Muscle of arm (tissue), 12 donors: ENCODE data around the gene C1QL4. TPM values are rescaled to one million over a fixed set of nuclear protein-coding genes. Genes with fewer than 3 reads are reported as not detected.
"Not testable (repeated sequence)": the region's sequence is repeated elsewhere in the genome, so short reads cannot be mapped to it uniquely, and the experiment has no call there.

Source experiments
- DNase-seq: peaks from one replicate; pipeline ENCODE4 v3.0.0-alpha.2; 2013
- polyA plus RNA-seq, 12 donors: library from polyadenylated mRNA; unstranded; fragments of 120-200 nt; gene quantifications; one replicate each; pipeline ENCODE4 v1.2.1, GENCODE V29; 2013; ENCODE audit not compliant: insufficient read length in 12 of 12

C1QL4 gene
- polyA plus RNA-seq, 12 donors, result 0.08 to 0.10 TPM; not detected in 10

DNA sequence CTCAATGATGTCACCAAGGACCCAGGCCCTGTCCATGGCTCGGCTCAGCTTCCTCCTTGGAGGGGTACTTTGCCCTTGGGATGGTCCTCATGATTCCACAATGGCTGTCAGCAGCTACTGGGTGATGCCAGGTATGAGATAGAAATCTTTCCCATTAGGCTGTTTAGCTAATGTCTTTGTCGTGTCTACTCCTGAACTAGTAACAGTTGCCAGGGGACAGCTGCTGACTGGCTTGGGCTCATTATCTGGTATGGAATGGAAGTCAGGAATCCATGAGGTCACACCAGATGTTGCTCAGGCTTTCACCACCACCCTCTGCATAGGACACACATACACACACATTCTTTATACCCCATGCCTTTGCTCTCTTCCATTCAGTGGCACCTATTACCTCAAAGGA is 32.8 kb downstream of the C1QL4 start:
- DNase-seq, result no peak

DNA sequence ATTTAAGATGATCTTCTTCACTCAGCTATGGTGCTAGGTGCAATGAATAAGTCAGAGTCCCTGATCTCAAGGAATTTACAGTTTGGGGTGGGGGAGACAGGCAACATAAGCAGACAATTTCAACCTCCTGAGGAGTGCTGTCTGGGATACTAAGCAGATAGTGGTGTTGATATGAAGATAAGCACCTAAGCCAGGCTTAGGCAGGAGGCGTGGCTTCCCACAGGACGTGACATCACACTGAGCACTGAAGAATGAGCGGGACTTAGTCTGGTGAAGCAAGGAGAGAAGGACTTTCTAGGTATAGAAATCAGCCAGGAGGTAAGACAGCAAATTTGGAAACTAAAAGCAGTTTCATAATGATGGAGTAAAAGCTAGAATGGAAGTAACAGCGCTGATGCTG is 35.2 kb downstream of the C1QL4 start:
- no peak for DNase-seq

DNA sequence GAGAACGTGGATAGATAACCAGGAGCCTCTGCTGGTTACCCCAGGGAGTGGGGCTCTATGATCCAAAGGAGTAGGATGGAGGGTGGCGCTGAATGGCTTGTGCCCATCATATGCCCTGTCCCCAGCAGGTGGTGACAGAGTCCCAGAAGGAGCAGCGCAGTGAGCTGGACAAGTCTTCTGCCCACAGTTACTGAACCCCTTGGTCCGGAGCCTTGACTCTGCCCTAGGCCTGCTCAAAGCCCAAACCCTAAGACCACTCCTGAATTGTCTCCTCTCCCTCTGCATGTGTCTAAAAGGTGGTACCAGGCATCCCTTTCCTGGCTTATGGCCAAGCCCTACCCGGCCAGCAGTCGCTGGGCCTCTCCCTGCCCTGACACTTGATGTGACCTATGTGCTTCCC is 38.8 kb downstream of the C1QL4 start:
- DNase-seq, result no peak

DNA sequence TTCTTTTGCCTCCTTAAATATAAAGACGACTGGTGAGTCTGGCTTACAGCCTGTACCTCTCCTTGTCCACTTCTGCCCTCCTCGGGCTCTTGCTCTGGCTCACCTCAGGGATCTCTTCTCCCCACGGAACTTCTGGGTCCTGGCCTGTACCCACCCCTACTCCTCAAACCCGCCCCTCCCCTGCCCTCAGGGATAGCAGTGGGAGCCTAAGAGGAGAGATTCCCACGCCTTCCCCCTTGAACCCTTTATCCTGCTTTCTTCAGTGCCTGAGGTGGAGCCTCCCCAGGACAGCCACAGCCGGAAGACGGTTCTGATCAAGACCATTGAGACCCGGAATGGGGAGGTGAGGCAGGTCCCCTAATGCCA is 39.3 kb downstream of the C1QL4 start:
- no peak for DNase-seq

- no peak for DNase-seq
Measured at GRCh38 chr12:49296836-49297694, 39.9 kb downstream of the C1QL4 start.

DNA sequence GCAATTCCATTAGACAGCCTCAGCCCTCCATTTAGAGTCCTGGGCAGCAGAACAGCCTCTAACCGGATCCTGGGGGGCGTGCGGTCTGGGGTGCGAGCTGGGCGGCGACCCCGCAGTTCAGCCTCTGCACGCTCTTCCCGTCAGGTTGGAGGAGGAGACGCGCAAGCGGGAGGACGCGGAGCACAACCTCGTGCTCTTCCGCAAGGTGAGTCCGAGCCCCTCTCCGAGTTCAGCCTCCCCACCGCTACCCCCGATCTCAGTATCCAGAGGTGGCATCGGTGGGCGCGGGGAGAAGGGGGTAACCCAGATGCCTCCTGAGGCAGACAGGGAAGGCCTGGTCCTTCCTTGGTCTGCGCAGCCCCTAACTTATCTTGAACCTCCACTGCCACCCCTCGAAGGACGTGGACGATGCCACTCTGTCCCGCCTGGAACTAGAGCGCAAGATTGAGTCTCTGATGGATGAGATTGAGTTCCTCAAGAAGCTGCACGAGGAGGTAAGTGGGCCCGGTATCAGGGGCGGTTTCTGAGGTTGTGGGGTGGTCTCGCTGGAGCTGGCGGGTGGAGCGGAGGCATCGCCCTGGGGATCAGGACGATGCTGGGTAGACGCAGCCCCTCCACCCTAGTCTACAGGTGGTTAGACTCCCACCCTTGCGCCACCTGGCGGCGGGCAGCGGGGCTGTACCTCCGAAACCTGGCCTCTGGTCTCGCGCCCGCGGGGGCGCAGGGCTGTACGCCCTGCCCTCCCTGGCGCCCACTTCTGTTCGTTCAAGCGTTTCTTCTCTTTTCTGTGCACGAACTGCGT is 40.8 kb downstream of the C1QL4 start:
- no peak for DNase-seq

- DNase-seq, result no peak
Measured at GRCh38 chr12:49295082-49295936, 41.7 kb downstream of the C1QL4 start, which contains the start of gene PRPH. Gene PRPH, plus strand, starts transcription at chr12:49295147. Its CDS starts 54 bp downstream, at chr12:49295201.

GRCh38 chr12:49294804-49295081 is 42.2 kb downstream of the C1QL4 start:
- no peak for DNase-seq

DNA sequence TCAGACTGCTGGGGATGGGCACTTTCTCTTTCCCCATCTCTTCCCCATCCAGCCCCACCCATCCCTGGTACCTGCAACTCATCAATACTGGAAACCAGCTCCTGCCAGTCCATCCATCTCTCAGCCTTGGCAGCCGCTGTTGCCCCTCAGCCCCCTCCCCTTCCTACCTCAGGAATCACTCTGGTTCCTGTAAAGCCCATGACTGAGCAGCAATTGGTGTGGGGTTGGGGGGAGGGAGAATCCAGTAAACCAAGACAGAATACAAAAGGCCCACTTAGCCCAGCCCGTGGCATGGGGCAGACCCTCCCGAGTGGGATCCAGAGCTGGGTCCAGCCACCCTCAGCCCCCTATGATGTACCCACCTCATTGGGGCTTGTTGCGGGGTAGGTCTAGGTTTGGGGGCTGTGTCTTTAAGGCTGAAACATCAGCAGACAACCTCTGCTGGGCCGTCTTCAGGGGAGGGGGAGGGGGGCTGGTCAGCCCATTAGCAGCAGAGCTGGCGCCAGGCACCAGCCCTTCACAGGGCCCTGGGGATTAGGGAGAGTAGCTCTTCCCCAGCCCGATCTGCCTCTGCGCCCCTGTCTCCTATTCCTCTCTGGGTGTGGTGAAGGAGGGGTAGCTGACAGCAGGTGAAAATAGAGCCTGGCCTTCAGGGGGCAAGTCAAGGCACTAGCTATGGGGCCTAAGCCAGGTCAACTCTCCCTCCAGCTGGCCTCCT is 42.7 kb downstream of the C1QL4 start:
- DNase-seq, result no peak

GRCh38 chr12:49293056-49293956 is 43.7 kb downstream of the C1QL4 start:
- peak; percentile 54 for DNase-seq

DNA sequence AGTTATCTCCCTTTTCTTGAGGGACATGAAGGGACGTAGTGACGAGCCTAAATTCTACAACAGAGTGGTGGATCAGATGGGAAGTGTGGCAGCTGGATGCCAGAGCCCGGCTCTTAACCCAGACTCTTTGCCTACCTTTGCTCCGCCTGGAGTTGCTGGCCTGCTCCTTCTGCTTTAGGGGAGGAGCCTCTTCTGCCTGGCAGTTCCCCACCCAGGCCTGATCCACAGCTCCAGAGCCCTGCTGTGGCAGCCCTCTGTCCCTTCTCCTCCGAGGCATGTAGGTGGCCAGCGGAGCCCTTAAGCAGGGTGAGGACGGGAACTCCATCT is 44.3 kb downstream of the C1QL4 start:
- DNase-seq, result no peak

GRCh38 chr12:49288922-49289555 is 47.9 kb downstream of the C1QL4 start:
- DNase-seq, result no peak

DNA sequence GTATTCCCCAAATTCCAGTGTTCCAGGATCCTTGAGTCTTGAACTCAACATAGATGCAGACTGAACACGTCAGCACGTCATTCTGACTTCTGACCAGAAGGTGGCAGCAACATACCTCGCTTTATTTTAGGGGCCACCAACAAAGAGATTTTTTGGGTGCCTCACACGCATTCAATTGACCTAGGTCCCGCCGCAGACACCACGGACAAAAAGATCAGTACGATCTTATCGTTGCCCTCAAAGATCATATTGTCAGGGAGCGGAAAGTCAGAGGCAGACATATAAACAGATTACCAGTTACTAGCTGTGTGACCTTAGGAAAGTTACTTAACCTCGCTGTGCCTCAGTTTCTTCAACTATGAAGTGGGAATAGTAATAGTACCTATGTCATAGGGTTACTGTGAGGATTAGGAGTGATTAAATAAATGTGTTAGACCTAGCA is 48.6 kb downstream of the C1QL4 start:
- peak; percentile 61 for DNase-seq

GRCh38 chr12:49287876-49288275 is 49.1 kb downstream of the C1QL4 start:
- DNase-seq, result no peak

- no peak for DNase-seq
Measured at GRCh38 chr12:49284672-49285071, 52.3 kb downstream of the C1QL4 start.

DNA sequence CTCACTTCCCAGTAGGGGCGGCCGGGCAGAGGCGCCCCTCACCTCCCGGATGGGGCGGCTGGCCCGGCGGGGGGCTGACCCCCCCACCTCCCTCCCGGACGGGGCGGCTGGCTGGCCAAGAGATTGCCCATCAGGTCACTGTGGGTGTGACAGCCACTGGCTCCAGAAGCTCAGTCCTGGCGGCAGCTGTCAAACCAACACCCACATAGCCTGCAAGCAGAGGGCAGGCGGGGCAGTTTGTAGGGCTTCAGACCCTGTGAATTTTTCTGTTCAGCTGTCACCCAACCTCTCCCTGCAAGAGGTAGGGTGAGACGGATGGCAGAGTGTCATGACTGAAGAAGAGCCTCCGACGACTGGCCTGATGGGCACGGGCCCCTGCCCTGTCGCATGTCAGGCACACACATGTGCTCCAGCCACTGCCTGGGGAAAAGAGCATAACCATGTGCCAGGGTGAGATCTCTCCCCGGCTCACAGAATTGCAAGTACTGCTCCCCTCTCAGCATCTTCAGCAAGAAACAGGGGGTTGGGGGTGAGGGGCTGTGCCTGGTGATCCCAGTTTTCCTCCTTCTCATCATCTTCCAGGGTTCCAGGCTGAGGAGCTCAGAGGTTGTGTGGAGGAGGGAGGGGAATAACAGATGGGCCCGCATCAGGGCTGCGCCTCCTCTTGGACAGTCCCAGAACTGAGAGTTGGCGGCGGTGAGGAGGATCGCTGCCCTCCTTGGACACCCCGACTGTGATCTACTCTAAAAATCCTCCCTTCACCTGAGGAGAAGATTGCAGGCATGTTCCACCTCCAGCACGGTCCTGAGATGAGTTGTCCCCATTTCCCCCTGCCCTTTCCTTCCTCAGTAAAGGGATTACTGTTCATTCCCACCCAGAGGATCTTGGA is 53.2 kb downstream of the C1QL4 start:
- DNase-seq, result no peak

GRCh38 chr12:49282740-49283375 is 54.1 kb downstream of the C1QL4 start:
- DNase-seq, result not testable (repeated sequence)
